HCT116 (cell line): ENCODE data around the gene PPWD1. TPM values are rescaled to one million over a fixed set of nuclear protein-coding genes. Genes with fewer than 3 reads are reported as not detected.

ENCODE experiments used
- ATAC-seq: fragments of 200-7000 bp; cut with Tn5 transposase; 2 replicates; pipeline ENCODE4 v1.9.1; 2020; ENCODE audit warnings: mild to moderate bottlenecking, moderate library complexity
- BruUV-seq: library from RNA; stranded (reverse); fragments of 400-500 nt; replicated peaks from 2 replicates; lab custom pipeline; 2021; lab: Mats Ljungman, UMichigan
- CTCF ChIA-PET: fragments of 300-600 bp; sonication (Branson Sonifier 250); formaldehyde crosslinking; loops from one replicate; lab custom pipeline; 2021; ENCODE audit warnings: antibody characterized with exemption; lab: Charles Lee
- POLR2A ChIA-PET: fragments of 300-600, 350-600 bp; sonication (Branson Sonifier 250); formaldehyde crosslinking; loops from one replicate; lab custom pipeline; 2021; ENCODE audit warnings: antibody characterized with exemption; lab: Charles Lee
- RAD21 ChIA-PET, 2 experiments: fragments of 300-600 bp; sonication (Branson Sonifier 250); formaldehyde crosslinking; loops; one replicate each; lab custom pipeline; 2023; ENCODE audit warnings: low total read pairs in 2 of 2; ENCODE audit not compliant: uncharacterized antibody in 2 of 2, unreplicated experiment in 2 of 2, low non-redundant PET in 1 of 2; lab: Charles Lee
- DNase-seq: peaks from one replicate; pipeline ENCODE4 v3.0.0-alpha.2; 2010; ENCODE audit warnings: low read depth, low spot score
- H2AFZ ChIP-seq: fragments of 200-600 bp; shearing (Covaris generic), sonication (generic); 2 replicates; pipeline ENCODE4 v1.6.1; 2017; ENCODE audit warnings: low read depth, mixed run types, mixed read lengths, antibody characterized with exemption, low read length; ENCODE audit not compliant: poor library complexity, severe bottlenecking
- H3K27ac ChIP-seq: 2 replicates; pipeline ENCODE4 v1.5.1; 2012; ENCODE audit warnings: low read depth, low read length
- H3K27me3 ChIP-seq: fragments of 200-600 bp; sonication (generic); 2 replicates; pipeline ENCODE4 v1.6.1; 2016; ENCODE audit warnings: mixed run types, low read length, mixed read lengths; ENCODE audit not compliant: insufficient read depth
- H3K36me3 ChIP-seq, 2 experiments: fragments of 200-500 bp in 1 of 2; fragments of 200-600 bp in 1 of 2; sonication (Bioruptor generic) in 1 of 2; sonication (generic) in 1 of 2; 2 replicates each; pipeline versions ENCODE4 v1.5.1 to v1.6.1; 2014 to 2016; ENCODE audit warnings: low read length in 2 of 2, inconsistent platforms in 1 of 2, mixed read lengths in 1 of 2, mixed run types in 1 of 2; ENCODE audit not compliant: insufficient read depth in 2 of 2, control insufficient read depth in 1 of 2
- H3K4me1 ChIP-seq, 2 experiments: fragments of 200-600 bp in 1 of 2; sonication (generic) in 1 of 2; 2 replicates each; pipeline versions ENCODE4 v1.5.1 to v1.6.1; 2012 to 2017; ENCODE audit warnings: low read length in 2 of 2, inconsistent platforms in 1 of 2, mild to moderate bottlenecking in 1 of 2, mixed read lengths in 1 of 2, mixed run types in 1 of 2, moderate library complexity in 1 of 2; ENCODE audit not compliant: insufficient read depth in 2 of 2, control insufficient read depth in 1 of 2
- H3K4me2 ChIP-seq: fragments of 200-600 bp; sonication (generic); 2 replicates; pipeline ENCODE4 v1.6.1; 2017; ENCODE audit warnings: mixed run types, low read length, mixed read lengths
- H3K4me3 ChIP-seq, 2 experiments: fragments of 200-600 bp in 1 of 2; sonication (generic) in 1 of 2; replicated peaks in 1 of 2; 2 replicates each; pipeline ENCODE4 v1.5.1; 2011 to 2016; ENCODE audit warnings: low read length in 2 of 2, control low read depth in 1 of 2, low read depth in 1 of 2, mild to moderate bottlenecking in 1 of 2, mixed read lengths in 1 of 2, mixed run types in 1 of 2
- H3K79me2 ChIP-seq: fragments of 200-600 bp; sonication (generic); 2 replicates; pipeline ENCODE4 v1.6.1; 2017; ENCODE audit warnings: mild to moderate bottlenecking, mixed run types, low read length, moderate library complexity, mixed read lengths; ENCODE audit not compliant: insufficient read depth
- H3K9ac ChIP-seq: fragments of 200-600 bp; sonication (generic); 2 replicates; pipeline ENCODE4 v1.6.1; 2016; ENCODE audit warnings: low read length, mixed read lengths
- H3K9me2 ChIP-seq: fragments of 200-600 bp; sonication (generic), shearing (Covaris generic); 2 replicates; pipeline ENCODE4 v1.6.1; 2017; ENCODE audit warnings: mixed run types, mild to moderate bottlenecking, moderate library complexity; ENCODE audit not compliant: insufficient read depth
- H3K9me3 ChIP-seq, 2 experiments: fragments of 200-500 bp in 1 of 2; fragments of 200-600 bp in 1 of 2; sonication (Bioruptor generic) in 1 of 2; sonication (generic) in 1 of 2; 2 replicates each; pipeline ENCODE4 v1.6.1; 2014 to 2017; ENCODE audit warnings: low read length in 2 of 2, mixed read lengths in 2 of 2, inconsistent platforms in 1 of 2, low read depth in 1 of 2, mild to moderate bottlenecking in 1 of 2, mixed run types in 1 of 2, moderate library complexity in 1 of 2; ENCODE audit not compliant: control insufficient read depth in 1 of 2, insufficient read depth in 1 of 2
- H4K20me1 ChIP-seq: fragments of 200-600 bp; sonication (generic), shearing (Covaris generic); 2 replicates; pipeline ENCODE4 v1.6.1; 2017; ENCODE audit warnings: mixed run types, mild to moderate bottlenecking, moderate library complexity; ENCODE audit not compliant: insufficient read depth
- CBX3 ChIP-seq: IDR thresholded peaks from 2 replicates; pipeline ENCODE4 v1.6.1; 2012; ENCODE audit warnings: low read depth
- CEBPB ChIP-seq: IDR thresholded peaks from 2 replicates; pipeline ENCODE4 v1.6.1; 2012; ENCODE audit warnings: low read depth
- EGR1 ChIP-seq: IDR thresholded peaks from 2 replicates; pipeline ENCODE4 v1.6.1; 2012; ENCODE audit warnings: low read depth
- ELF1 ChIP-seq: IDR thresholded peaks from 2 replicates; pipeline ENCODE4 v1.6.1; 2012; ENCODE audit warnings: low read depth, borderline replicate concordance
- EZH2 ChIP-seq: fragments of 200-600 bp; sonication (generic); IDR thresholded peaks from 2 replicates; pipeline ENCODE4 v1.6.1; 2017; ENCODE audit warnings: antibody characterized with exemption, mixed run types
- EZH2phosphoT487 ChIP-seq: fragments of 200-600 bp; IDR thresholded peaks from 2 replicates; pipeline ENCODE4 v1.6.1; 2018; ENCODE audit warnings: antibody characterized with exemption, borderline replicate concordance
- FOSL1 ChIP-seq: IDR thresholded peaks from 2 replicates; pipeline ENCODE4 v1.6.1; 2012; ENCODE audit warnings: low read depth
- MAX ChIP-seq: IDR thresholded peaks from 2 replicates; pipeline ENCODE4 v1.6.1; 2012
- POLR2A ChIP-seq: IDR thresholded peaks from 2 replicates; pipeline ENCODE4 v1.7.0; 2011; ENCODE audit warnings: borderline replicate concordance; ENCODE audit not compliant: insufficient read depth, insufficient read length; ENCODE audit errors: extremely low read depth
- POLR2AphosphoS5 ChIP-seq: IDR thresholded peaks from 2 replicates; pipeline ENCODE4 v1.6.1; 2011; ENCODE audit warnings: mild to moderate bottlenecking, low read depth, low read length, moderate library complexity
- REST ChIP-seq: IDR thresholded peaks from 2 replicates; pipeline ENCODE4 v1.6.1; 2012; ENCODE audit warnings: low read depth
- SP1 ChIP-seq: IDR thresholded peaks from 2 replicates; pipeline ENCODE4 v1.6.1; 2012; ENCODE audit warnings: low read depth
- YY1 ChIP-seq: IDR thresholded peaks from 2 replicates; pipeline ENCODE4 v1.6.1; 2011; ENCODE audit warnings: low read length, low read depth, moderate library complexity, mild to moderate bottlenecking; ENCODE audit not compliant: insufficient replicate concordance; ENCODE audit errors: extremely low read depth
- ZBTB33 ChIP-seq: IDR thresholded peaks from 2 replicates; pipeline ENCODE4 v1.6.1; 2011; ENCODE audit warnings: mild to moderate bottlenecking, low read length, moderate library complexity; ENCODE audit not compliant: insufficient replicate concordance; ENCODE audit errors: extremely low read depth
- ZNF274 ChIP-seq: fragments of 200-500 bp; sonication (Bioruptor generic); IDR thresholded peaks from 2 replicates; pipeline ENCODE4 v1.6.1; 2014; ENCODE audit warnings: mild to moderate bottlenecking, low read depth, low read length, inconsistent platforms
- intact Hi-C: fragments of 100-400 bp; cut with micrococcal nuclease; formaldehyde crosslinking; loops from 2 replicates; pipeline ENCODE4 v1.10.0; 2022
- total RNA-seq: library from RNA; stranded (reverse); gene quantifications from one replicate; pipeline ENCODE4 v1.2.1, GENCODE V29; 2021; ENCODE audit not compliant: unreplicated experiment

The PPWD1 gene
- total RNA-seq, 1 experiment from 2014 or later: 25.5 TPM

- TF ChIP-seq REST (no peak), CEBPB (no peak)
These were observed 3.4 kb downstream of the PPWD1 start (continued) for GRCh38 chr5:65566505-65566904.

GRCh38 chr5:65570598-65571226 lies 7.6 kb downstream of the PPWD1 start:
- CTCF ChIA-PET: no interaction called here
- POLR2A ChIA-PET: no interaction called here
- peaks cover 9 to 11% of the 10 kb centered on the region in 2 experiments for H3K36me3 ChIP-seq
- TF ChIP-seq MAX: no peak
- TF ChIP-seq POLR2A: no peak
- TF ChIP-seq YY1: no peak
- TF ChIP-seq EZH2: no peak
- no peak for TF ChIP-seq SP1
- no peak for TF ChIP-seq ZBTB33
- TF ChIP-seq CEBPB: no peak
- no peak for TF ChIP-seq FOSL1
- no peak for TF ChIP-seq CBX3
- no peak for TF ChIP-seq POLR2AphosphoS5
- TF ChIP-seq ELF1: no peak
- no peak for TF ChIP-seq EZH2phosphoT487
- no peak for TF ChIP-seq EGR1
- TF ChIP-seq REST: no peak
- no peak for TF ChIP-seq ZNF274

More at GRCh38 chr5:65570598-65571226, 7.6 kb downstream of the PPWD1 start:
- no peaks in the 10 kb centered on the region for H3K4me1 ChIP-seq
- H4K20me1 ChIP-seq: no peaks in the 10 kb centered on the region
- no peak overlapping the region for H3K27ac ChIP-seq
- RAD21 ChIA-PET: no interaction called here
- no peak overlapping the region for H3K9ac ChIP-seq
- H2AFZ ChIP-seq: no peak overlapping the region
- H3K9me2 ChIP-seq: no peaks in the 10 kb centered on the region
- no peak overlapping the region for H3K4me3 ChIP-seq
- DNase-seq (no peak), ATAC-seq (no peak)
- H3K79me2 ChIP-seq: peaks cover 20% of the 10 kb centered on the region
- no TSS peak for BruUV-seq
- no peak overlapping the region for H3K4me2 ChIP-seq
- intact Hi-C loops: no loop called here
- no peaks in the 10 kb centered on the region for H3K9me3 ChIP-seq
- no peaks in the 10 kb centered on the region for H3K27me3 ChIP-seq
